ENCODE measurements around the gene INAVA. TPM values are rescaled to one million over a fixed set of nuclear protein-coding genes. Genes with fewer than 3 reads are reported as not detected.
A peak's percentile ranks its signal among the peaks of the same experiment; 100 is the strongest.

The INAVA gene
- total and polyA plus RNA-seq, 2 of the 13 experiments (the other 11 are each of a cell fraction or from before 2014, with no cell fraction given) = 6.0 to 13.5 TPM

- TF ChIP-seq ZNF770 (CRISPR knock-in tag; IDR thresholded peaks at IDR 0.05) (0 out of 2 replicates have a peak, but pooled peaks have one; percentile 24), ZNF256 (CRISPR knock-in tag; conservative IDR thresholded peaks at IDR 0.05) (no peak), PBX2 (CRISPR knock-in tag; IDR thresholded peaks at IDR 0.05) (no peak), ONECUT2 (CRISPR knock-in tag; IDR thresholded peaks at IDR 0.05) (no peak), ZFP1 (CRISPR knock-in tag; IDR thresholded peaks at IDR 0.05) (no peak), NR2F2 (IDR thresholded peaks at IDR 0.05; ENCODE audit: borderline replicate concordance, low read depth) (no peak), HOXD1 (CRISPR knock-in tag; IDR thresholded peaks at IDR 0.05) (no peak), ZFYVE20 (CRISPR knock-in tag; IDR thresholded peaks at IDR 0.05; ENCODE audit: borderline replicate concordance, low read depth) (no peak), SP4 (CRISPR knock-in tag; IDR thresholded peaks at IDR 0.05) (no peak), MED13 (CRISPR knock-in tag; IDR thresholded peaks at IDR 0.05) (peak; percentile 82; the same call in 1 of the 2 replicates), IRF2 (CRISPR knock-in tag; IDR thresholded peaks at IDR 0.05) (peak; percentile 87), PCBP1 (IDR thresholded peaks at IDR 0.05; ENCODE audit: borderline replicate concordance, low read depth, low read length) (peak; percentile 79; the same call in 1 of the 2 replicates), ZNF326 (CRISPR knock-in tag; IDR thresholded peaks at IDR 0.05; ENCODE audit: borderline replicate concordance) (no peak), ZNF441 (CRISPR knock-in tag; IDR thresholded peaks at IDR 0.05; ENCODE audit: borderline replicate concordance) (no peak), KLF12 (CRISPR knock-in tag; IDR thresholded peaks at IDR 0.05; ENCODE audit: borderline replicate concordance) (peak; percentile 81; the same call in 1 of the 2 replicates), SMC3 (IDR thresholded peaks at IDR 0.05; ENCODE audit: low read length) (0 out of 2 replicates have a peak, but pooled peaks have one; percentile 4), GATAD1 (CRISPR knock-in tag; IDR thresholded peaks at IDR 0.05) (peak; percentile 45; the same call in 1 of the 2 replicates), MLLT10 (CRISPR knock-in tag; IDR thresholded peaks at IDR 0.05) (no peak), ZNF280B (CRISPR knock-in tag; IDR thresholded peaks at IDR 0.05; ENCODE audit: borderline replicate concordance) (no peak), ZBTB20 (CRISPR knock-in tag; IDR thresholded peaks at IDR 0.05; ENCODE audit: borderline replicate concordance, low read depth) (peak; percentile 79), ARID5B (CRISPR knock-in tag; IDR thresholded peaks at IDR 0.05) (peak; percentile 97), HDAC1 (CRISPR knock-in tag; IDR thresholded peaks at IDR 0.05) (peak; percentile 92), ZNF263 (CRISPR knock-in tag; IDR thresholded peaks at IDR 0.05) (peak; percentile 64)
Observed at GRCh38 chr1:200896531-200897196, 2.0 kb downstream of the INAVA start (continued).
